GM12874 (cell line): ENCODE results near the gene GLYATL1B.

Experiments
- TF ChIP-seq, protein P1 (sequence below): IDR thresholded peaks from 2 replicates; pipeline ENCODE4 v1.5.1; 2011; ENCODE audit warnings: low read depth, mild to moderate bottlenecking, control low read depth, low read length, moderate library complexity; ENCODE audit not compliant: insufficient read depth

The GLYATL1B gene

DNA sequence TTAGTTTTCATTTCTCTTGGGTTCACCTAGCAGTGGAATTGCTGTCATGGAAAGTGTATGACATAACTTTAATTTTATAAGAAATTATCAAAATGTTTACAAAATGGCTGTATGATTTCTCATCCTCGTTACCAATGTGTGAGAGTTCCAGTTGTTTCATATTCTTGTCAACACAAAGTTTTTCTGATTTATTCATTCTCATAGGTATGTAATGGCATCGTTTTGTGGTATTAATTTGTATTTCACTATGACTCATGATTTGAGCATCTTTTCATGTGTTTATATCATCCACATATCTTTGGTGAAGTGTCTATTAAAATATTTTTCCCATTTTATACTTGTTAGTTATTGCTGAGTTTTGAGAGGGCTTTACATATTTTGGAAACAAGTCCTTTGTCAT is 26.4 kb downstream of the GLYATL1B start:
- TF ChIP-seq, protein P1, sequence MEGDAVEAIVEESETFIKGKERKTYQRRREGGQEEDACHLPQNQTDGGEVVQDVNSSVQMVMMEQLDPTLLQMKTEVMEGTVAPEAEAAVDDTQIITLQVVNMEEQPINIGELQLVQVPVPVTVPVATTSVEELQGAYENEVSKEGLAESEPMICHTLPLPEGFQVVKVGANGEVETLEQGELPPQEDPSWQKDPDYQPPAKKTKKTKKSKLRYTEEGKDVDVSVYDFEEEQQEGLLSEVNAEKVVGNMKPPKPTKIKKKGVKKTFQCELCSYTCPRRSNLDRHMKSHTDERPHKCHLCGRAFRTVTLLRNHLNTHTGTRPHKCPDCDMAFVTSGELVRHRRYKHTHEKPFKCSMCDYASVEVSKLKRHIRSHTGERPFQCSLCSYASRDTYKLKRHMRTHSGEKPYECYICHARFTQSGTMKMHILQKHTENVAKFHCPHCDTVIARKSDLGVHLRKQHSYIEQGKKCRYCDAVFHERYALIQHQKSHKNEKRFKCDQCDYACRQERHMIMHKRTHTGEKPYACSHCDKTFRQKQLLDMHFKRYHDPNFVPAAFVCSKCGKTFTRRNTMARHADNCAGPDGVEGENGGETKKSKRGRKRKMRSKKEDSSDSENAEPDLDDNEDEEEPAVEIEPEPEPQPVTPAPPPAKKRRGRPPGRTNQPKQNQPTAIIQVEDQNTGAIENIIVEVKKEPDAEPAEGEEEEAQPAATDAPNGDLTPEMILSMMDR, result no peak

DNA sequence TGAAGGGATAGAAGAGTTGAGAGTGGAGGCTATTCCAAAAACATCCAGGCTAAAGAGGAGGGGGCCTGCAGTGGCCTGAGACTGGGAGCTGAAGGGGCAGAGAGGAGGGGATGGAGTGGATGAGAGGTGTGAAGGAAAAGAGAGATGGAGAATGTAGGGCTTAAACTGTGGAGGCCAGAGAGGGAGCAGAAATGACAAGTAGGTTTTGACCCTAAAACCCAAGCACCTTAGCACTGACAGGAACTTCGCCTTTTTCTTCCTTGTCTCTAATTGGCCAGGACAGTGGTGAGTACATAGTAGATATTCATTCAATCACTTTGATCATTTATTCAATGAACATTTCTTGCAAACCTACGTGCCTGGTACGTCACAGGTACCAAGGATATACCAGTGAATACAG is 28.2 kb downstream of the GLYATL1B start:
- TF ChIP-seq, protein P1, result no peak

DNA sequence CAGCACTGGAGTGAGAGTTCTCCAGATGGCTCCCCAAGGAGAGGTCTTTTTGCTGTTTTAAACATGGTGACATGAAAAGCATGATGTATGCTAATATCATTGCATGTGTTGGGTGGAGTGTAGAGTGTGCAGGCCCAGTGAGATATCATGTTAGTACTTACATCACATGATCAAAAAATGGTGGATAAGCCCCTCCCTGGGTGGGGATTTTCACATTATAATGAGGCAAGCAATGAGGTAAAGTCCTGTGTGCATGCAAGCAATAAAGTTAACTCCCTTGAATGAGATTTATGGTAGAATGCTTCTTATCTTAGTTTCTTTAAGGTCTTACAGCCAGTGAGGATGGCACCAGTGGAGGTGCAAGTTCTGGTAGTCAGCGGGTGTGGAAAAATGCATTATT is 29.4 kb downstream of the GLYATL1B start:
- TF ChIP-seq, protein P1, result no peak

DNA sequence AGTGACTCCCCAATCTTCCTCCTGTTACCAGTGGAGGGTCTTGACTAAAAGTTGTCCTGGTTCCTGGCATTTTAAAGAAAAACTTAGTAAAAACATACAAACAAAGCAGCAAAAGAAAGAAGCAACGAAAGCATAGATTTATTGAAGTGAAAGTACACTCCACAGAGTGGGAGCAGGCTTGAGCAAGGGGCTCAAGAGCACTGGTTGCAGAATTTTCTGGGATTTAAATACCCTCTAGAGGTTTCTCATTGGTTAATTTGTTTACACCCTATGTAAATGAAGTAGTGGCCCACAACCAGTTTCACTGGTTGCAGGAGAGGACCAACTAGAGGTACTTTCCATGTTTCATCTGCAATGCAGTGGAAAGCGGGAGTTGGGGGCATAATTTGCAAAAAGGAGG is 31.7 kb downstream of the GLYATL1B start:
- TF ChIP-seq, protein P1, result no peak

DNA sequence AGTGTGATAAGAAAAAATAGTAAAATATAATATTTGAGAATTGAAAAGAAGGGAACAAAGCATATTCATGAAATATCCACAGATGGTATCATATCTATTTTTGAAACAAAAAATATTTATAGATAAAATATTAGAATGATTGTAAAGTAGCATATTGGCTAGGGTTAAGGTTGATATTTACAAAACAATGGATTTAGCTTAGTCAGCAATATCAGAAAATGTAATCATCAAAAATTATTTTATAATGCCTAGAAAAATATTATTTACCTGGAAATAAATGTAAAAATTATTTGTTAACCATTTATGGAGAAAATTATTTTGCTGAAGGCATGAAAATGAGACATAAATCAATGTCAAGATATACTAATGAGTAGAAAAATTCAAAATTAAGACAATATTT is 33.7 kb downstream of the GLYATL1B start:
- TF ChIP-seq, protein P1, result no peak

DNA sequence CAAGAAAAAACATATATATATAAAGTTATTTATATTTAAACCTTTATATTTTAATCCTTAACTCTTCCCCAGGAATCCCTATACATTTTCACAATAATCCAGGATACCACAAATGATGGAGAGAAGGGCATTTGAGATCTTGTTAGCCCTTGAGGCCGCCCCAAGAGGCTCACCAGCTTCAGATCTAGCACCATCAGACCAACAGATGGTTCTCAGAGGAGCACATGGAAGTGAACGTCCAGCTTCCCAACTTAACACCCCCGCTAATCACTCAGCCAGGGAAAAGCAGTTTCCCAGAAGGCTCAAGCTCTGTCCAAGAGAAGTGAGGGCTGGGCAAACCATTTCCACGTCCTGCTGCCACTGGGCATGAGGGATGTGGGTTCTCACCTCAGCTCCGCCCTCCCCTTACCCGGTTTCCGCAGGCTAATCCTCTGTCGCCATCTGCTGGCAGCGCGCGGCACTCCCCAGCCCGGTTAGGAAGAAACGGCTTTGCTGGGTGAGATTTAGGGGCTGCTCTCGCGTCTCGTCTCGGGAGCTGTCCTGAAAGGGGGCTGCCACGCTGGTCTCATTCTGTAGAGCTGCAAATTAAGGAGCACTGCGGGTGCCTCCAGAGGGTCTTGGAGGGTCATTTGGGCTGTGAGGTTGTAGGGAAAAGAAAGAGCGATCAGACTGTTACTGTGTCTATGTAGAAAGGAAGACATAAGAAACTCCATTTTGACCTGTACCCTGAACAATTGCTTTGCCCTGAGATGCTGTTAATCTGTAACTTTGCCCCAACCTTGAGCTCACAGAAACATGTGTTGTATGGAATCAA is 49.7 kb downstream of the GLYATL1B start:
- TF ChIP-seq, protein P1, result peak; percentile 99

DNA sequence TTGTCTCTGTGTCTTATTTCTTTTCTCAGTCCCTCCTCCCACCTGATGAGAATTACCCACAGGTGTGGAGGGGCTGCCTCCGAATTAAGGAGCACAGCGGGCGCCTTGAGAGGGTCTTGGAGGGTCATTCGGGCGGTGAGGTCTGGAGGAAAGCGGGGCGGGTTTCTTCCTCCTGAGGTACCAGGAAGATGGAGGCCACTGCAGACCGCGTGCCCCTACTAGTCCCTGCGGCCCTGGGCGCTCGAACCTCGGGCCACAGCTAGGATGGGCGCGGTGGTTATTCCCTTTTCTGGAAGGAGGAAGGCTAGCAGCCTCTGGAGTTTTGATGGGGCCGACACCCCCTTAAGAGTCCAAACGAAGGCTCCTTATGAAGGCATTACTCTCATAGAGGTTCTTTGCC is 51.1 kb downstream of the GLYATL1B start:
- TF ChIP-seq, protein P1, result no peak
